Measurements from ENCODE around the gene DNAJC6.
"Not testable (repeated sequence)": the region's sequence is repeated elsewhere in the genome, so short reads cannot be mapped to it uniquely, and the experiment has no call there.

The DNAJC6 gene

DNA sequence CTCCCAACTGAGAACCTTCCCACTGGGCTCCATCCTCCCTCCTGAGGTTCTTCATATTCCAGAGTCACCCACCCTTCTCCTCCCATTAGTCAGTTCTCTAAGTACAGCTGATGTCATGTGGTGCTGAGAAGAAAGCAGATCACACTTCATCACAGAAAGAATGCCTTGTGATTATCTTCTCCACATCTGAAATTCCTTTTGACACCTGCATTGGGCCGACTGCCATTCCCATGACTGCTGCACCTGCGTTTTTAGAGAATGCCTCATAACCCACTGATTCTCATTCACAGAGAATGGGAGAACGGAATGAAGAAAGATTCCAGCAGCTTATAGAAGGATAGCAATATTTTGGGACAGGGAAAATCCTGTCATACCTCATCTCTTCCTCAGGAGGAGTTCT lies 125.4 kb downstream of the DNAJC6 start:
- no peak overlapping the region for H3K4me3 Mint-ChIP-seq
- DNase-seq (no peak), ATAC-seq (no peak)
- H3K27ac Mint-ChIP-seq = no peak overlapping the region
- H3K9me3 Mint-ChIP-seq = no peaks in the 10 kb centered on the region
- no peaks in the 10 kb centered on the region for H3K27me3 Mint-ChIP-seq
- H3K36me3 Mint-ChIP-seq (ENCODE audit: low read depth) = peaks cover 6% of the 10 kb centered on the region
- peaks cover 2% of the 10 kb centered on the region for H3K4me1 Mint-ChIP-seq

DNA sequence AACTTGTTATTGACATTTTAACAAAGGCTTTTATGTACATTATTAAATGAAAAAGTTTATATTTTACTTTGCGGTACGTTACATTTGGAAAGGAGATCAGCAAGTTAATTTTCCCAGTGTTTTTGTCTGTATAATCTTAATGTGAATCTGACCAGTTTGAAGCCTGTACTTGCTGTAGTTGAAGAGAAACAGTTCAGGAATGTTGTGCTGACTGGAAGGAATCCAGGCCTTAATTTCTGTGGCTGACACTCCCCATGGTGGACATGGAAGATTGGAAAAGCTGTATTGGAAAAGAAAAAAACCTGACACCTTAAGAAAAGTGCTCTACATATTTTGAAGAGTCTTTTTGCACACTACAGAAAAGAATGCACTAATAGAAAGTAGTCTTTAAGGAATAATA lies 126.6 kb downstream of the DNAJC6 start:
- no peaks in the 10 kb centered on the region for H3K9me3 Mint-ChIP-seq
- no peak for DNase-seq

DNA sequence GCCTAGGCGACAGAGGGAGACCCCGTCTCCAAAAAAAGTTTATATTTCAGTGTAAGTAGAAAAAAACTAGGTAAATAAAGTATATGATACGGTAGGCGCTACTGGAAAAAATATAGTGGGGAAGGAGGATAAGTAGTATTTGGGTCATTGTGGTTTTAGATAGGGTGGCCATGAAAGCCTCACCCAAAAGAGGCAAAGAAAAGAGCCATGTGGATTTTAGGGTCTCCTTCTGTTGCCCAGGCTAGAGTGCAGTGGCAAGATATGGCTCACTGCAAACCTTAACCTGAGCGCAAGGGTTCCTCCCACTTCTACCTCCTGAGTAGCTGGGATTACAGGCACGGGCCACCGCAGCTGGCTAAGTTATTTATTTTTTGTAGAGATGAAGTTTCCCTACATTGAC lies 128.3 kb downstream of the DNAJC6 start:
- DNase-seq (no peak), ATAC-seq (no peak)
- Mint-ChIP-seq H3K27ac (no peak overlapping the region), H3K4me1 (no peaks in the 10 kb centered on the region), H3K27me3 (no peaks in the 10 kb centered on the region), H3K4me3 (no peak overlapping the region), H3K36me3 (ENCODE audit: low read depth) (peaks cover 4% of the 10 kb centered on the region), H3K9me3 (no peaks in the 10 kb centered on the region)

More for the DNA sequence above, 126.6 kb downstream of the DNAJC6 start:
- Mint-ChIP-seq H3K4me3 (no peak overlapping the region), H3K27ac (no peak overlapping the region), H3K27me3 (no peaks in the 10 kb centered on the region), H3K4me1 (peaks cover 2% of the 10 kb centered on the region), H3K36me3 (ENCODE audit: low read depth) (peaks cover 6% of the 10 kb centered on the region)
- ATAC-seq = no peak

DNA sequence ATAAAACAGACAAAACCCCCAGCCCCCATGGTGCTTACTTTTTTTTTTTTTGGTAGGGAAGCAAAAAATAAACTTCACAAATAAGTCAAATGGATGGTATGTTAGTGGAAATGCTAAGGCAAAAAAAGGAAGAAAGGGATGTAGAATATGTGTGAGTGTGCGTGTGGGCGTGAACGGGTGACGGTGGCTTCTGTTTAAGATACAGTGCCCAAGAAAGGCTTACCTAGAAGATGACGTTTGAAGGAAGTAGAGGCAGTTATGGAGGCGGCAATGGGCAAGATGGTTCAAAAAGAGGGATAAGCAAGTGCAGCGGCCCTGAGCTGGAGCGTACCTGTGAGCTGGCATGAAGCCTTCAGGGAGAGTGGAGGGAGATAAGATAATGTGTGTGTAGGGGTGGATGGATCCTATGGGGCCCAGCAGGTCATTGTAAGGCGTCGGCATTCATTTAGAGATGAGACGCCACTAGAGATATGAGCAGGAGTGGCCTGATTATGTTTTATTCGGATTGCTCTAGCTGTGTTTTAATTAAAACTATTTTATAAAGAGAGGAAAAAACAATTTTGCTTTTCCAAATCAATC lies 131.1 kb downstream of the DNAJC6 start:
- no peak for DNase-seq
- H3K4me1 Mint-ChIP-seq = no peaks in the 10 kb centered on the region
- ATAC-seq = no peak

DNA sequence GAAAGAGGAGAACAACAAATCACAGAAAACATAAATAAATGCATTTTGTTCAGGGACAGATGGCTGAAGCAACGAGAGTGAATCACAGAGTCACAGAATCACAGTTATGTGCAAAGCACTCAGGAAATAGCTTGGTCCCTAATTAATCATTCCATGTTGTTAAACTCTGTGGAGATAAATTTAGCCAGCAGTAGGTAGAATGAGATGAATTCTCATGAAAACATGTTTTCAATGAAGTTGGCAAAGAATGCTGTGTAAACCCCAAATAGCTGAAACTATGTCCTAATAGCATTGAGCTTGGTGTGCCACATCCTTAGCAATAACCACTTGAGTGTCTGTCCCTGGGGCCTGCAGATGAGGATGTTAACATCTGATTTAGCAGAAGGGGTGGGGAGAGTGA lies 131.6 kb downstream of the DNAJC6 start:
- no peak for ATAC-seq
- H3K27me3 Mint-ChIP-seq = no peaks in the 10 kb centered on the region

More for the DNA sequence above, 131.1 kb downstream of the DNAJC6 start:
- Mint-ChIP-seq H3K4me3 (no peak overlapping the region), H3K9me3 (no peaks in the 10 kb centered on the region), H3K27ac (no peak overlapping the region), H3K27me3 (no peaks in the 10 kb centered on the region), H3K36me3 (ENCODE audit: low read depth) (no peaks in the 10 kb centered on the region)

DNA sequence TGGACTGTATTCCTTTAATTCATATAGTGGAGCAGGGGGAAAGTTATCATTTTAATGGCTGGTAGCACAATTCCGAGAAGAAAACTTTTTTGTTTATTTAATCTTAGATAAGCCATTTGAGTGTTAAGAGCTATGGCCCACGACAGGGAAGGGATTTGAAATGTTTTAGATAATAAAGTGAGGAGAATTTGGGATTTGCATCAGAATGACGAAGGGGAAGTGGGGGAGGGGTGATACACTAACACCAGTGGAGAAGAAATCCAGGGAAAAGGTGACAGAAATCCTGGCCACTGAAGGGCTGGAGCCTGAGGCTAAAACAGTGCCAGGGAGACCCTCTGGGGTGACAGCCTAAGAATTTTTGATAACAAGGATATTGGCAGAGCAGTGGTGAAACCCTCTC lies 132.1 kb downstream of the DNAJC6 start:
- Mint-ChIP-seq H3K27ac (no peak overlapping the region), H3K4me3 (no peak overlapping the region), H3K27me3 (no peaks in the 10 kb centered on the region), H3K36me3 (ENCODE audit: low read depth) (no peaks in the 10 kb centered on the region), H3K4me1 (no peaks in the 10 kb centered on the region), H3K9me3 (no peaks in the 10 kb centered on the region)
- ATAC-seq = no peak
- no peak for DNase-seq

More for the DNA sequence above, 131.6 kb downstream of the DNAJC6 start:
- H3K36me3 Mint-ChIP-seq (ENCODE audit: low read depth) = no peaks in the 10 kb centered on the region
- no peaks in the 10 kb centered on the region for H3K4me1 Mint-ChIP-seq
- H3K4me3 Mint-ChIP-seq = no peak overlapping the region
- H3K9me3 Mint-ChIP-seq = no peaks in the 10 kb centered on the region
- DNase-seq = no peak
- no peak overlapping the region for H3K27ac Mint-ChIP-seq

DNA sequence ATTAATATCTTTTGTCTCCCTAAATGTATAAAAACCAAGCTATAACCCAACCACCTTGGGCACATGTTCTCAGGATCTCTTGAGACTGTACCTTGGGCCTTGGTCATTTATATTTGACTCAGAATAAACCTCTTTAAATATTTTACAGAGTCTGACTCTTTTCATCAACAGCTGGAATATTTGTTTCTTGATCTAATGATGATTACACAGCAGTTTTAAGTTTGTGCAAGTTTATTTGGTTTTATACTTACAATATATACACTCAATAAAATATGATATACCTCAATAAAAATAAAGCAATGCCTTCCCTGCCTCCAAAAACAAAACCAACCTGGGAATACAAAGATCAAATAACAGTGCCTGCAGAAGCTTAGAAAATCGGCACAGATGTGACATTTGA lies 133.1 kb downstream of the DNAJC6 start:
- H3K36me3 Mint-ChIP-seq (ENCODE audit: low read depth) = no peaks in the 10 kb centered on the region
- H3K4me3 Mint-ChIP-seq = no peak overlapping the region
- H3K27me3 Mint-ChIP-seq = no peaks in the 10 kb centered on the region
- DNase-seq (no peak), ATAC-seq (no peak)
- H3K27ac Mint-ChIP-seq = no peak overlapping the region
- H3K9me3 Mint-ChIP-seq = no peaks in the 10 kb centered on the region
- no peaks in the 10 kb centered on the region for H3K4me1 Mint-ChIP-seq

DNA sequence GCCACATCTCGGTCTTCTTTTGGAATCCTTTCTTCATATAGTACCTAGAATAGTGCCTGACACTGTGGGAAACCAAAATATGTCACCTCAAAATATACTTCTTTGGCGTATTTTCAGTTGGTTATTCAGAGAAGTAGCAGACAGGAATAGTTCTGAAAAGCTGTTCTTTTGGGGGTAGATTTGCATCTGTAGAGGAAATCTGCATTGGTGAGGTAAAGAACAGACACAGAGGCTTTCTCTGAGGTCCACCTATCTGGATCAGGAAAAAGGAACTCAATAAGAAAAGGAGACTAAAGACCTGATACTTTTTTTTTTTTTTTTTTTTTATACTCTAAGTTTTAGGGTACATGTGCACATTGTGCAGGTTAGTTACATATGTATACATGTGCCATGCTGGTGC lies 134.3 kb downstream of the DNAJC6 start:
- Mint-ChIP-seq H3K4me1 (no peaks in the 10 kb centered on the region), H3K9me3 (no peaks in the 10 kb centered on the region), H3K27ac (no peak overlapping the region), H3K36me3 (ENCODE audit: low read depth) (no peaks in the 10 kb centered on the region), H3K4me3 (no peak overlapping the region), H3K27me3 (no peaks in the 10 kb centered on the region)
- no peak for DNase-seq
- no peak for ATAC-seq

DNA sequence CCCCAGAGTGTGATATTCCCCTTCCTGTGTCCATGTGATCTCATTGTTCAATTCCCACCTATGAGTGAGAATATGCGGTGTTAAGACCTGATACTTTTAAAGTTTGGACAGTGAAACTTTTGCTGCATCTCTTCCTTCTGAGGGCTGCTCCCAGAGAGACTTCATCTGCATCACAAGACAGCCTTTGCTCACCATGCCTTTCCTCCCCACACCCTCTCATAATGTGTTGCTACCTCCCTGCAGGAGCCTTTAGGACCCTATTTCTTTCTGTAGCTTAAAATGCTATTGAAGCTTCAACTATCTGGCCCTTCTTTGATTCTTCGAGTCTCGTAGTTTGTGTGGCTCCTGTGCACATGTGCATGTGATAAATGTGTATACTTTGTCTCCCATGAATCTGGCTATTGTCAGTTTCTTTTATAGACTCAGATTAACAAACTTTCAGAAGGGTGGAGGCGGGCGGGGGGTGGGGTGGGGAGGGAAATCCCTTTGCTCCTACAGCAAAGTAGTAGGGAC lies 134.8 kb downstream of the DNAJC6 start:
- ATAC-seq (no peak), DNase-seq (no peak)
- Mint-ChIP-seq H3K4me3 (no peak overlapping the region), H3K4me1 (no peaks in the 10 kb centered on the region), H3K36me3 (ENCODE audit: low read depth) (no peaks in the 10 kb centered on the region), H3K9me3 (no peaks in the 10 kb centered on the region), H3K27me3 (no peaks in the 10 kb centered on the region), H3K27ac (no peak overlapping the region)

DNA sequence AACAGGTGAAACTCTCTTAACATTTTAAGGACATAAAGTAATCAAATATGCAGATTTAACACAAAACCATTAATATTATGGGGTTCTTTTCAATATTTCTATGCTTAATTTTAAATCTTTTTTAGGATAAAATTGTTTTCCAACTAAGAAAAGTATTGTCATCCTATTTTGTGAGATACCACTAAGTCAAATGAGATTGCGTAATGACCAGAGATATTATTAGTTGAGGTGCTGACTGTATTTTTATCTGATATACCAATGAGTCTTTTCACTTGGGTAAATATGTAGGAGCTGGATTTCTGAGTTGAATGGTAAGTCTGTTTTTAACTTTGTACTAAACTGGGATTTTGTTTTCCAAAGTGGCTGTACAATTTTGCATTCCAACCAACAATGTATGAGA lies 136.5 kb downstream of the DNAJC6 start:
- ATAC-seq = no peak
- H3K9me3 Mint-ChIP-seq = no peaks in the 10 kb centered on the region
- DNase-seq = no peak
- H3K27ac Mint-ChIP-seq = no peak overlapping the region
- H3K4me3 Mint-ChIP-seq = no peak overlapping the region
- no peaks in the 10 kb centered on the region for H3K36me3 Mint-ChIP-seq (ENCODE audit: low read depth)
- H3K4me1 Mint-ChIP-seq = no peaks in the 10 kb centered on the region
- H3K27me3 Mint-ChIP-seq = no peaks in the 10 kb centered on the region

DNA sequence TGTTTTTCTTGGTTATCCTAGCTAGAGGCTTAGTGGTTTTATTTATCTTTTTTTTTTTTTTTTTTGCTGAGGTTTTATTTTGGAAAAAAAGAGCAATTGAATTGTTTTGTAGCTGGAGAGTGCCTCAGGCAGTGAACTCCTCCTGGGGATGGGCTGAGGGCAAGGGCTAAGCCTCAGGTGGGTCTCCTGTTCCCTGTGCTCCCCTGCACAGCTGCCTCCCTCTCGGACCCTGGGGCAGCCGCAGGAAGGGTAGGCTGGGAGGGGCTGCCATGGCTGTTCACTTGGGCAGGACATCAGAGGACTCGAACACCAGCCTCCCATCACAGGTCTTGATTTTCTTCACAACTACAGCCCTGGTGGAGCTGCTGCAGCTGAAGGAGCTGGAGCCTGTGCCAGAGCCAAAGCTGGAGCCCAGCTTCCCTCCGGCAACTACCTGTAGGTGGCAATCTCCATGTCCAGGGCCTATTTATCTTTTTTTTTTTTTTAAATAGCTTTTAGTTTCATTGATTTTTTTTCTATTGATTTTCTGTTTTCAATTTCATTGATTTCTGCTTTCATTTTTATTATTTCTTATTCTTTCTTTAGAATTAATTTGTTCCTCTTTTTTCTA lies 140.0 kb downstream of the DNAJC6 start:
- no peaks in the 10 kb centered on the region for H3K9me3 Mint-ChIP-seq
- ATAC-seq (no peak), DNase-seq (no peak)
- no peaks in the 10 kb centered on the region for H3K36me3 Mint-ChIP-seq (ENCODE audit: low read depth)
- no peaks in the 10 kb centered on the region for H3K4me1 Mint-ChIP-seq
- no peak overlapping the region for H3K27ac Mint-ChIP-seq
- H3K4me3 Mint-ChIP-seq = no peak overlapping the region
- no peaks in the 10 kb centered on the region for H3K27me3 Mint-ChIP-seq

DNA sequence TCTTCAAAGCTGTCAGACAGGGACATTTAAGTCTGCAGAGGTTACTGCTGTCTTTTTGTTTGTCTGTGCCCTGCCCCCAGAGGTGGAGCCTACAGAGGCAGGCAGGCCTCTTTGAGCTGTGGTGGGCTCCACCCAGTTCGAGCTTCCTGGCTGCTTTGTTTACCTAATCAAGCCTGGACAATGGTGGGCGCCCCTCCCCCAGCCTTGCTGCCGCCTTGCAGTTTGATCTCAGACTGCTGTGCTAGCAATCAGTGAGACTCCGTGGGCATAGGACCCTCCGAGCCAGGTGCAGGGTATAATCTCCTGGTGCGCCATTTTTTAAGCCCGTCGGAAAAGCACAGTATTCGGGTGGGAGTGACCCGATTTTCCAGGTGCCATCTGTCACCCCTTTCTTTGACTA lies 146.3 kb downstream of the DNAJC6 start:
- not testable (repeated sequence) for H3K27ac Mint-ChIP-seq; H3K36me3 Mint-ChIP-seq (ENCODE audit: low read depth); H3K27me3 Mint-ChIP-seq; DNase-seq; ATAC-seq; H3K4me3 Mint-ChIP-seq
- peaks cover 10% of the 10 kb centered on the region for H3K4me1 Mint-ChIP-seq
- peaks cover 15% of the 10 kb centered on the region for H3K9me3 Mint-ChIP-seq

DNA sequence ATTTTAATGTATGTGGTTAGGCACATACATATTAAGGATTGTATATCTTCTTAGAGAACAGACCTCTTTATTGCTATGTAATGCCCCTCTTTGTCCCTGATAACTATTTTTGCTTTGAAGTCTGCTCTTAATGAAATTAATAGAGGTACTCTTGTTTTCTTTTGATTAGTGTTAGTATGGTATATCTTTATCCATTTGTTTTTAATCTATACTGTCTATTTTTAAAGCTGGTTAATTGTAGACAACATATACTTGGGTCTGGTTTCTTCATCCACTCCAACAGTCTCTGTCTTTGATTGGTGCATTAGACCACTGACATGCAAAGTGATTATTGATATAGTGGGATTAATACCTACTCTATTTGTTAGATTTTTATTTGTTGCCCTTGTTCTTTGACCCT lies 147.1 kb downstream of the DNAJC6 start:
- DNase-seq (no peak), ATAC-seq (no peak)
- Mint-ChIP-seq H3K4me1 (peaks cover 10% of the 10 kb centered on the region), H3K36me3 (ENCODE audit: low read depth) (peaks cover 4% of the 10 kb centered on the region), H3K27ac (no peak overlapping the region), H3K4me3 (no peak overlapping the region), H3K9me3 (peaks cover 15% of the 10 kb centered on the region), H3K27me3 (no peaks in the 10 kb centered on the region)

DNA sequence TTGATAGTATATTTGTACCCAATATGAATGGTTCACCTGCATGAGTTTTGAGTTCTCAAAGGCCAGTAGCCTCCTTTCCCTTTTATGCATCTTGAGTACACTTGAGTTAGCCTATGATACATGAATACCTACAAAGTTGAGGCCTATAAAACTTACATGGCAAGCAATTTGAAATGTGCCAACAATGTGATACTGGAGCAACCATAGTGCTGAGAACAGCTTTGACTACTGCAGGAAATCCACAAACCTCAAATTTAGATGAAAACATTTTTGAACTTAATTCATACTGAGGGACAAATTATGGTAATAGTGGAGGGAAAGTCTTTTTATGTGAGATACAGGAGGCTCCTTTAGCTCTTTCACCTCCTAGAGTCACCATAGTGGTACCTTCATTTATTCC lies 148.5 kb downstream of the DNAJC6 start:
- Mint-ChIP-seq H3K4me3 (no peak overlapping the region), H3K4me1 (peaks cover 10% of the 10 kb centered on the region), H3K9me3 (peaks cover 15% of the 10 kb centered on the region), H3K27ac (no peak overlapping the region), H3K36me3 (ENCODE audit: low read depth) (peaks cover 4% of the 10 kb centered on the region), H3K27me3 (no peaks in the 10 kb centered on the region)
- DNase-seq (no peak), ATAC-seq (no peak)

DNA sequence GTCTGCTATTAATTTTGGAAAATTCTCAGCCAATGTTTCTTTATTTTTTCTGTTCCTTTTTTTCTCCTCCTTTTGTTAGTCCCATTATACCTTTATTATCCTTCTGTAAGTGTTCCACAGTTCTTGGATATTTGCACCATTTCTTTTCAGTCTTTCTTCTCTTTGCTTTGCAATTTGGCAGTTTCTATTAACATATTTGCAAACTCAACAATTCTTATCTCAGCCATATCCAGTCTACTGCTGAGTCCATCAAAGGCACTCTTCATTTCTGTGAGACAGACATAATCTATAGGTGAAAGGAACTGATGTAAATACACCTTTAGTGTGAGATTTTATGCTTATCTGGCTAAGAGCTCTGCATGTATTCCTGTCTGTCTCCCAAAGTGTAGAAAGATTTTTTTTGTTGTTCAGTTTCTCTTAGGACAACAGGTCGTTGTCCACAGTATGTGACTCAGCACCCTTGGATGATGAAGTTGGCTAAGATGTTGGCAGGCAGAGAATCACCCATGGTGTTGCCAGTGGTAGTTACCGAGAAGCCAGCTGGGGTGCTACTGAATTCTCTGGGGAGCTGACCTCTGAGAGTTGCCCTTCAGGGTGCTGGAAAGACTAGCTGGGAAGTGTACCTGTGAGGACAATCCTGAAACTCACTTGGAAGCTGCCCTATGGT lies 149.5 kb downstream of the DNAJC6 start:
- no peak for ATAC-seq
- no peak for DNase-seq
- H3K9me3 Mint-ChIP-seq = peaks cover 19% of the 10 kb centered on the region
- no peak overlapping the region for H3K4me3 Mint-ChIP-seq
- no peaks in the 10 kb centered on the region for H3K27me3 Mint-ChIP-seq
- peaks cover 4% of the 10 kb centered on the region for H3K36me3 Mint-ChIP-seq (ENCODE audit: low read depth)
- H3K4me1 Mint-ChIP-seq = peaks cover 10% of the 10 kb centered on the region
- no peak overlapping the region for H3K27ac Mint-ChIP-seq
